Thoracic aorta (tissue), 2 donors: ENCODE data around the gene PRUNE1. TPM values are rescaled to one million over a fixed set of nuclear protein-coding genes. Genes with fewer than 3 reads are reported as not detected.
A peak's percentile ranks its signal among the peaks of the same experiment; 100 is the strongest.

ENCODE experiments used
- ATAC-seq: fragments of 150-250 bp; one replicate; pipeline ENCODE4 v1.8.0; 2017; ENCODE audit warnings: low read depth; ENCODE audit not compliant: insufficient number of reproducible peaks, low FRiP score
- DNase-seq: peaks from one replicate; pipeline ENCODE4 v3.0.0-alpha.2; 2020; ENCODE audit warnings: low spot score
- H3K27ac ChIP-seq, 2 donors: fragments of 200-600 bp; sonication (generic); 1 replicate in 1 of 2; 2 replicates in 1 of 2; pipeline ENCODE4 v1.5.1; 2016; ENCODE audit warnings: mild to moderate bottlenecking in 2 of 2, moderate library complexity in 2 of 2
- H3K27me3 ChIP-seq: fragments of 200-600 bp; sonication (generic); replicated peaks from 2 replicates; pipeline ENCODE4 v1.6.0; 2016; ENCODE audit warnings: mild to moderate bottlenecking; ENCODE audit not compliant: insufficient read depth
- H3K36me3 ChIP-seq: fragments of 200-600 bp; sonication (generic); one replicate; pipeline ENCODE4 v1.5.1; 2016
- H3K4me1 ChIP-seq, 2 donors: fragments of 200-600 bp; sonication (generic); 1 replicate in 1 of 2; 2 replicates in 1 of 2; pipeline versions ENCODE4 v1.5.1 to v1.6.0; 2016; ENCODE audit warnings: low read depth in 2 of 2, mild to moderate bottlenecking in 1 of 2; ENCODE audit not compliant: control insufficient read depth in 1 of 2
- H3K4me3 ChIP-seq: fragments of 200-600 bp; sonication (generic); 2 replicates; pipeline ENCODE4 v1.5.1; 2016; ENCODE audit warnings: mild to moderate bottlenecking
- H3K9me3 ChIP-seq: fragments of 200-600 bp; sonication (generic); 2 replicates; pipeline ENCODE4 v1.5.1; 2016
- total RNA-seq, 2 donors: library from RNA; depleted of rRNA; stranded (reverse); fragments of >200 nt; gene quantifications; one replicate each; pipeline versions ENCODE4 v1.1.0 to v1.2.3, GENCODE V29; 2016
- TF ChIP-seq, protein P1 (sequence below): fragments of 200-600 bp; sonication (generic); IDR thresholded peaks from one replicate; pipeline ENCODE4 v1.5.1; 2019; ENCODE audit warnings: antibody characterized with exemption

Gene PRUNE1
- total RNA-seq, 2 donors from 2014 or later, result 16.5 to 21.3 TPM

- ATAC-seq (no peak), DNase-seq (no peak)
- TF ChIP-seq, protein P1, sequence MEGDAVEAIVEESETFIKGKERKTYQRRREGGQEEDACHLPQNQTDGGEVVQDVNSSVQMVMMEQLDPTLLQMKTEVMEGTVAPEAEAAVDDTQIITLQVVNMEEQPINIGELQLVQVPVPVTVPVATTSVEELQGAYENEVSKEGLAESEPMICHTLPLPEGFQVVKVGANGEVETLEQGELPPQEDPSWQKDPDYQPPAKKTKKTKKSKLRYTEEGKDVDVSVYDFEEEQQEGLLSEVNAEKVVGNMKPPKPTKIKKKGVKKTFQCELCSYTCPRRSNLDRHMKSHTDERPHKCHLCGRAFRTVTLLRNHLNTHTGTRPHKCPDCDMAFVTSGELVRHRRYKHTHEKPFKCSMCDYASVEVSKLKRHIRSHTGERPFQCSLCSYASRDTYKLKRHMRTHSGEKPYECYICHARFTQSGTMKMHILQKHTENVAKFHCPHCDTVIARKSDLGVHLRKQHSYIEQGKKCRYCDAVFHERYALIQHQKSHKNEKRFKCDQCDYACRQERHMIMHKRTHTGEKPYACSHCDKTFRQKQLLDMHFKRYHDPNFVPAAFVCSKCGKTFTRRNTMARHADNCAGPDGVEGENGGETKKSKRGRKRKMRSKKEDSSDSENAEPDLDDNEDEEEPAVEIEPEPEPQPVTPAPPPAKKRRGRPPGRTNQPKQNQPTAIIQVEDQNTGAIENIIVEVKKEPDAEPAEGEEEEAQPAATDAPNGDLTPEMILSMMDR, result no peak
- Histone ChIP-seq H3K36me3 (no peaks in the 10 kb centered on the region), H3K27ac (peak overlapping the region; percentile 73 to 74), H3K27me3 (no peaks in the 10 kb centered on the region), H3K4me1 (peaks cover 36 to 63% of the 10 kb centered on the region in 2 donors), H3K9me3 (no peaks in the 10 kb centered on the region), H3K4me3 (peak overlapping the region; percentile 75)
These were observed 2.4 kb upstream of the PRUNE1 start for GRCh38 chr1:151005729-151006319.

- TF ChIP-seq, protein P1, result peak; percentile 60
- Histone ChIP-seq H3K36me3 (no peaks in the 10 kb centered on the region), H3K27ac (peak within 1 kb of the TSS; percentile 73 to 74), H3K9me3 (no peaks in the 10 kb centered on the region), H3K27me3 (no peaks in the 10 kb centered on the region), H3K4me1 (peaks cover 36 to 63% of the 10 kb centered on the region in 2 donors), H3K4me3 (peak within 1 kb of the TSS; percentile 75)
- DNase-seq (peak; percentile 24), ATAC-seq (peak; percentile 34)
These were observed 1.8 kb upstream of the PRUNE1 start, which contains the start of gene MINDY1 for GRCh38 chr1:151006327-151007052. Gene MINDY1 (minus strand): TSS chr1:151006902. CDS start chr1:151002617, 4,285 bp downstream.

- no peak for ATAC-seq
- no peaks in the 10 kb centered on the region for H3K9me3 ChIP-seq
These were observed 401 bp upstream of the PRUNE1 start for GRCh38 chr1:151007853-151008243.

GRCh38 chr1:151009206-151009587, 948 bp downstream of the PRUNE1 start:
- H3K27me3 ChIP-seq, result no peaks in the 10 kb centered on the region
- H3K36me3 ChIP-seq, result no peaks in the 10 kb centered on the region
- H3K9me3 ChIP-seq, result no peaks in the 10 kb centered on the region
- DNase-seq (no peak), ATAC-seq (no peak)
- TF ChIP-seq, protein P1, result no peak
- peak overlapping the region; percentile 69 to 73 for H3K27ac ChIP-seq
- peak overlapping the region; percentile 72 for H3K4me3 ChIP-seq
- H3K4me1 ChIP-seq, result peaks cover 34 to 56% of the 10 kb centered on the region in 2 donors

More at GRCh38 chr1:151007853-151008243, 401 bp upstream of the PRUNE1 start:
- peaks cover 35 to 58% of the 10 kb centered on the region in 2 donors for H3K4me1 ChIP-seq
- H3K4me3 ChIP-seq, result peak overlapping the region; percentile 72
- TF ChIP-seq, protein P1, result no peak
- no peaks in the 10 kb centered on the region for H3K27me3 ChIP-seq
- peak overlapping the region; percentile 73 to 74 for H3K27ac ChIP-seq
- no peak for DNase-seq
- H3K36me3 ChIP-seq, result no peaks in the 10 kb centered on the region

DNA sequence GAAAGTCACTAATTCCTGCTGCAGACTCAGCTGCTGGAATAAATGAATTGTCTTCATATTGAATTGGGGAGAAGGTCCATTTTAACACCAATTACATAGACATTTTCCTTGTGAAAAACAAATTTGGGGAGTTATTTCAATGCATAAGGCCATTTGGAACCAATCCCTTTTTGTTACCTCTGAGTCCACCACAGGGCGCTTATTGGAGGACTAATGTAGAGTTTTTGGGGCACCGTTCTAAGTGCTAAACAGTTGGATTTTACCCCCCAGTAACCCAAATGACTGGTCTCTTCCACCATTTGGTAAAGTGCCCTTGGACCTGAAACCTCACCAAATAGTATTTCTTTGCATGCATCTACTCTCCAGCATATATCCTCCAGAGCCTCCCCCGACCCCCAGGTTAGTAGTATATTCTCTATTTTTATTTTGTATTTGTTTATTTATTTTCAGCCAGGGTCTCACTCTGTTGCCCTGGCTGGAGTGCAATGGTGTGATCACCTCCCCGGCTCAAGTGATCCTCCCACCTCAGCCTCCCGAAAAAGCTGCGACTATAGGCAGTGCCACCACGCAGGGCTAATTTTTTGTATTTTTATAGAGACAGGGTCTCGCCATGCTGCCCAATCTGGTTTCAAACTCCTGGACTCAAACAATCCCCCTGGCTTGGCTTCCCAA, 1.6 kb downstream of the PRUNE1 start:
- no peaks in the 10 kb centered on the region for H3K27me3 ChIP-seq
- peaks cover 31 to 51% of the 10 kb centered on the region in 2 donors for H3K4me1 ChIP-seq
- H3K36me3 ChIP-seq, result no peaks in the 10 kb centered on the region
- TF ChIP-seq, protein P1, result no peak
- no peaks in the 10 kb centered on the region for H3K9me3 ChIP-seq
- H3K27ac ChIP-seq, result peak overlapping the region; percentile 69 to 73
- no peak for DNase-seq
- ATAC-seq, result no peak
- peak overlapping the region; percentile 72 for H3K4me3 ChIP-seq
